SK-MEL-5 (cell line): ENCODE results near the gene SHMT2. TPM values are rescaled to one million over a fixed set of nuclear protein-coding genes. Genes with fewer than 3 reads are reported as not detected.
"Not testable (repeated sequence)": the region's sequence is repeated elsewhere in the genome, so short reads cannot be mapped to it uniquely, and the experiment has no call there.

Source experiments
- DNase-seq: peaks from one replicate; pipeline ENCODE4 v3.0.0-alpha.2; 2016; ENCODE audit warnings: low read depth, low spot score
- in situ Hi-C: cut with HindIII; loops from 2 replicates; pipeline ENCODE4 v1.10.0; 2016; ENCODE audit warnings: low sequenced_read_pairs, high pct_unique_total_duplicates, low pct_unique_long_range_greater_than_20kb
- small RNA-seq, 2 experiments: library from RNA; depleted of rRNA; stranded (forward); fragments of <200 nt; gene quantifications; one replicate each; pipeline ENCODE3, GENCODE V24; 2014
- total RNA-seq: library from RNA; depleted of rRNA; stranded (reverse); fragments of >200 nt; shearing (Covaris generic); gene quantifications from 2 replicates; pipeline ENCODE4 v1.2.3, GENCODE V29; 2014; rRNA removed

SHMT2 gene
- total RNA-seq, 1 experiment from 2014 or later = 365 TPM

DNA sequence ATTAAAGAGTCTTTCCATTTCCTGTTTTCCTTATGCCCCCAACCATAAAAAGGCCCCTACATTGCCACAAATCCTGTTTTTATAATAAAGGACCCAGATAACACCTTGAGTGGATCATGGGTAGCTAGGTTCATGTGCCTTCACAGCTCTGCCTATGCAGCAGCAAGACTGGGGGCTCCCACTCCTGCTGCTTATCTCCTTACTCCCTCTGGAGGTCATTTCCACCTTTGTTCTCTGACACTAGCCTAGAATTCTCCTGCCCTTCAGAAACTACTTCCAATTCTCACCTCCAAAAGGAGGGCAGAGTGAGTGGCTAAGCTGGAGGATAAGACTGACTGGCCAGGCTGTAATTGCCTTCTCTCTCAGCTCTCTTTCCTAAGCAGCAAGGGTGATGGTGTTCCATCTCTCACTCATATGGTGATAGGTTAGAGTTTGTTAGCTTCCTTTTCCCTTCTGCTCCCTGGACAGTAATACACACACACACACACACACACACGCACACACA lies 41.5 kb downstream of the SHMT2 start:
- peak; percentile 28 for DNase-seq
- in situ Hi-C loops = no loop called here

DNA sequence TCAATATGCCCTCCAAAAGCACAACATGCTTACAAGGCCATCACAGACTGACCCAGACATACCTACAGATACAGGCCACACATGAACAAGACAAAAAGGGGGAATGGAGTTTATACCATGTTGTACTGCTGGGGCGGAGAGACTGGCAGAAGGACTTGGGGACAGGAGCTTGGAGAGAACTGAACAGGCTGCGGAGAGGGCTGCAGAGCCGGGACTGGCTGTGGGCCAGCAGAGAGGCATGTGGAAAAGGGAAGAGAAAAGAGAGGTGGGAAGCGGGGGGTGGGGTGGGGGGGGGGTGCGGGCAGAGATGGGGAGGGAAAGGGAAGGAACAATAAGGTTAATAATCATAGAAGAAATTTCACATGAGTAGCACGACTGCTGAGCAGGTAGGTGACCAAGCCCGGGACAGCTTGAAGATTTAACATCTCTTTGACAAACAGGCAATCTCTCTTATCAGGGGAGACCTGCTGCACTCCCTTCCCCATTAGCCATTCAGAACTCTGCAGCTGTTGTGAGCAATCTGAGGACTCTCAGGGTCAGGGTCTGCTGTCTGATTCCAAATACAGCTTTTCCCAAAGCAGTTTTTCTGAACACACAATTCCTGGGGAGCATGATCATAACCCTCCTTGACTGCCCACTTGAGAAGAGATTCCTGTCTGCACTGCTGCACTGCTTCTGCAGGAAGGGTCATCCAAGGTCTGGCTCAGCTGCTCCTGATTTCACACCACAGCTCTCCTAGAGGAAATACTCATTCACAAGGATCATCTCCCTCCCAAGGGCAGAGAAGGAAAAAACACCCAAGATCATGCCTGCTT lies 43.0 kb downstream of the SHMT2 start:
- in situ Hi-C loops = no loop called here
- no peak for DNase-seq

GRCh38 chr12:57273516-57273915 lies 44.0 kb downstream of the SHMT2 start:
- no peak for DNase-seq
- in situ Hi-C loops = no loop called here

DNA sequence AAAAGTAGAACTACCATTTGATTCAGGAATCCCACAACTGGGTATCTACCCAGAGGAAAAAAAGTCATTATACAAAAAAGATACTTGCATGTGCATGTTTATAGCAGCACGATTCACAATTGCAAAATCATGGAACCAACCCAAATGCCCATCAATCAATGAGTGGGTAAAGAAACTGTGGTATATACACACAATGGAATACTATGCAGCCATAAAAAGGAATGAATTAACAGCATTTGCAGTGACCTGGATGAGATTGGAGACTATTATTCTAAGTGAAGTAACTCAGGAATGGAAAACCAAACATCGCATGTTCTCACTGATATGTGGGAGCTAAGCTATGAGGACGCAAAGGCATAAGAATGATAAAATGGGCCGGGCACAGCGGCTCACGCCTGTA lies 46.7 kb downstream of the SHMT2 start:
- DNase-seq, in situ Hi-C loops: not testable (repeated sequence)

GRCh38 chr12:57276935-57277563 lies 47.5 kb downstream of the SHMT2 start:
- in situ Hi-C loops = no loop called here
- peak; percentile 61 for DNase-seq

DNA sequence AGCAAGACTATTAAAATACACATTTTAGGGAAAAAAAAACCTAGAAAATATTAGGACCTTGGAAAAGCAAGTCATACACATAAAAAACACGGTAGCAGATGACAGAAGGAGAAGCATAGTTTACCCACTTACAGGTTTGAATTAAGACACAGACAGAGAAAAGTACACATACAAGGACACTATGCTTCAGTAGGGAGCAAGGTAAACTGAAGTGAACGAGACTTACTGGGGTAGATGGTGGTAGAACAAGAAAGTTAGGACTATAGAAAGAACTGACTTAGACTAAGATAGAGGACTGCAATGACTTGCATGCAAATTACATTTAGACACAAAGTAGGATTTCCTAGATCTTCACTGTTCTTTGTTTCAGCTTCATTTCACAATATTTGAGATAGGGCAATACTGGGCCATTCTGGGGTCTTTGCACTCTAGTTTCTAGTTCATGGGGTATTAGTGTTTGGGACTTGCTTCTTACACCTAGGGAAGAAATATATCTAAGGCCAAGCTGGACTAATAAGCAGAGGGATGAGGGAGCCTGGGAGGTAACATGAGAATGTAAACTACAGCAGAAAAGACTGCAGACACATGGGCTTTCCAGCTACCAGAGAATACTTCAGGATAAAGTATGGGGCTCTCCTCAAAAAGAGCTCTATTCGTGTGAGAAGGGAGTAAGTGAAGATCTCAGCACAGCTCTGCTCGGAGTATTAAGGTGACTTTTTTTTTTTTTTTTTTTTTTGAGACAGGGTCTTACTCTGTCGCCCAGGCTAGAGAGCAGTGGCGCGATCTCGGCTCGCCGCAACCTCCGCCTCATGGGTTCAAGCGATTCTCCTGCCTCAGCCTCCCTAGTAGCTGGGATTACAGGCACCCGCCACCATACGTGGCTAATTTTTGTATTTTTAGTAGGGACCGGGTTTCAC lies 49.2 kb downstream of the SHMT2 start:
- no peak for DNase-seq
- in situ Hi-C loops = no loop called here

DNA sequence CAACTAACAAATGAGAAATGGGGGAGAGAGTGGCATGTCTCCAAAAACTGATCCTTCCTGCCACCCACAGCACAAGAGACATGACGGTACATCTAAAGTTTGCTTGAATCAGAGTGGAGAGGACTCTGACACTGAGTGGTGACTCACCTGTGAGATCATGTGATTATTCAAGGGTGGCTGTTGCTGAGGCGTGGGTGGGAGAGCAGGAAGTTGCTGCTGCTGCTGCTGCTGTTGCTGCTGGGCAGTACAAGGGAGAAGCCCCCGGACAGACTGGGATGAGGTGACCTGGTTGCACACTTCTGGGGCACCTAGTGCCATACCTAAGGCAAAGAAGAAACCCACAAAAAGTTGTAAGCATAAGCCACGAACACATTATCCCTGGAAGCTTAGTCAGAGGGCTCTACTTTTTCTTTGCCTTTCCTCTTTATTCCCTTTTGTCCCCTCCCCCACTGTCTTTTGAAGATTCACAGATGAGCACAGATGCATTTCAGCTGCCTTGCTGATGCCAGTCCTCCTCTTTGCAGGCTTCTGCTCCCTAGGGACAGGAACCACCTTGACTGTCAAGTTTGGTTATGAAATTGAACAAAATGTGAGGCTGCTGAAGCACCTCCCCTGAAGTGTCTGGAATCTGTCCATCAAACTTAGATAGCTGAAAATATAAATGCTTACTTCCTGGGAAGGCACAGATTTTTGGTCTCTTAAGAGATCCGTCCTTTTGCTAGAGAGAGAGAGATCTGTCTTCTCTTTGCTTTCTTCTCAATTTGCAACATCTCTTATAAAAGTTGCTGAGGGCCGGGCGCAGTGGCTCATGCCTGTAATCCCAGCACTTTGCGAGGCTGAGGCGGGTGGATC lies 50.9 kb downstream of the SHMT2 start:
- peak; percentile 28 for DNase-seq
- in situ Hi-C loops = no loop called here

DNA sequence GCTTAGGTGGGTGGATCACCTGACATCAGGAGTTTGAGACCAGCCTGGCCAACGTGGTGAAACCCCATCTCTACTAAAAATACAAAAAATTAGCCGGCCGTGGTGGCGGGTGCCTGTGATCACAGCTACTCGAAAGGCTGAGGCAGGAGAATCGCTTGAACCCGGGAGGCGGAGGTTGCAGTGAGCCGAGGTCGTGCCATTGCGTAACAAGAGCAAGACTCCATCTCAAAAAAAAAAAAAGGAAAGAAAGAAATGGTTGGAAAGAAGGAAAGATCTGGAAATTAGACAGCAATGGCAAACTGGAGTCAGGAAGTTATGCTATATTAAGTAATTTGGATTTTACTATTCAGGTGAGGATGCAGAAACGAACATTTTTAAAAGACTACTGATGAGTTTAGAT lies 52.6 kb downstream of the SHMT2 start:
- DNase-seq, in situ Hi-C loops: not testable (repeated sequence)

Small RNA genes within 50 kb of the gene (small RNA-seq; reads per million reads assigned to genes)
- 0 to 1.2 reads per million in 2 experiments for gene MIR1228

Other genes with a start within 250 kb of the SHMT2 start
- gene ZBTB39, start 223.2 kb upstream of the SHMT2 start, total RNA-seq = 5.6 and 6.0 TPM in 2 replicates
- not detected in 2 replicates for gene TAC3, start 213.2 kb upstream of the SHMT2 start, total RNA-seq
- not detected in 2 replicates for gene MYO1A, start 179.6 kb upstream of the SHMT2 start, total RNA-seq
- 30.5 and 30.9 TPM in 2 replicates for gene NEMP1, start 150.9 kb upstream of the SHMT2 start, total RNA-seq
- 74.0 and 79.0 TPM in 2 replicates for gene NAB2, start 140.6 kb upstream of the SHMT2 start, total RNA-seq
- gene STAT6, start 118.3 kb upstream of the SHMT2 start, total RNA-seq = 39.6 and 39.7 TPM in 2 replicates
- gene LRP1, start 101.2 kb upstream of the SHMT2 start, total RNA-seq = 4.2 and 6.4 TPM in 2 replicates
- not detected in 2 replicates for gene LRP1-AS, start 82.1 kb upstream of the SHMT2 start, total RNA-seq
- 5.1 and 5.4 TPM in 2 replicates for gene NXPH4, start 12.9 kb upstream of the SHMT2 start, total RNA-seq
- not detected in 2 replicates for gene STAC3, start 21.5 kb downstream of the SHMT2 start, total RNA-seq
- gene R3HDM2, start 201.3 kb downstream of the SHMT2 start, total RNA-seq = 15.2 and 19.0 TPM in 2 replicates
- gene INHBC, start 205.1 kb downstream of the SHMT2 start, total RNA-seq = not detected in 2 replicates
- gene INHBE, start 225.6 kb downstream of the SHMT2 start, total RNA-seq = 0.34 TPM in 1 of 2 replicates, not detected in the other
- 0.16 and 1.9 TPM in 2 replicates for gene GLI1, start 230.1 kb downstream of the SHMT2 start, total RNA-seq